HG02870 (cell line): ENCODE measurements around the gene KLHL29.
"Not testable (repeated sequence)": the region's sequence is repeated elsewhere in the genome, so short reads cannot be mapped to it uniquely, and the experiment has no call there.

Experiments
- ATAC-seq: cut with Tn5 transposase; IDR thresholded peaks from one replicate; pipeline ENCODE4 v1.9.1; 2021; ENCODE audit warnings: mild to moderate bottlenecking, moderate library complexity; ENCODE audit not compliant: unreplicated experiment

Gene KLHL29

DNA sequence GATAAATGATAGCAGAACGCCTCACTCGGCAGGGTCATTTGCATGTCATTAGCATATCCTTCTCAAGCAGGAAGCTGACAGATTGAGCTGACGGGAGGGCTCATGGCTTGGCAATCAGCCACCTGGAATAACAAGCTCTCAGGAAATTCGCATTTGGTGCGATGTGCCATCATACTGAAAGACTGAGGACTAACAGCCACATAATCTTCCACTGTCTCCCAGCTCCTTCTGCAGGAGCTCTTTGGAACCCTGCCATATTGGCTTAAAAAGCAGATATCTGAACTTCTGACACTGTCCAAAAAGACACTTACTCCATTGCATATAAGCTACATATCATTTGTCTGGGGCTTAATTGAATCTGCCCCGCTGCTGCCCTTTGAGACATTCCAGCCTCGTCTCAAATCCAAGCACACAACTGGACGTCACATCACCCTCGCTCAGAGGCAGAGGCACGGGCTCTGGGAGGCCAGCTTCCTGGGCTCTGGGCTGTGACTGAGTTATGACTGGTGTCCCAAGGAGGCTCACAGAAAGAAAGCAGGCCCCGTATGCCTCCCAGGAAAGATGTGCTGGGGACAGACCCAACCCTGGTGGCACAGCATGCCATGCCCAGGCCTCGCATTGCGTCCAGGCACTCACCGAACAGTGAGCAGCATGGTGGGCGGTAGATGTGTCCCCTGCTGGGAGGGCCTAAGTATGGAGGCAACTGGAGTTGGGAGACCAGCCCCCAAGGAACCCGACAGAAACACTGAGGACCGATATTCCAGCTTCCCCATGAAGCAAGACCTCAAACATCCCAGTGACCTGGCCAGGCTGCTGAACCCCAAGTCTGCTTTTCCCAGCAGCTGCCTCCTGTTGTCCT, 314.0 kb downstream of the KLHL29 start:
- no peak for ATAC-seq

DNA sequence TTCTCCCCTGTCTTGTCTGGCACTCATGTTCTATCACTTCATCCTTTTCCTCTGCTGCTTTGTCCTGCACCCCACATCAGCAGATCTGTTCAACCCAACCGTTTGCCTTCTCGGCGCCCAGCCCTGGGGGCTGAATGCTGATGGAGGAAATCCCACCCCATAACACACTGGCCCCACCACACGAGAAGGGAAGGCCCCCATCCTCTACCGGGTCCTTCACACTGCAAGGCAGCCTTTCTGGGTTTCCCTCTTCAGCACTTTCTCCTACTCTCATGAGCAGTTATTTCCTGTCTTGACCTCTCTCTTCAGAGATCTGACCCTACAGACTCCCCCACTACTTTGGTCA, 314.6 kb downstream of the KLHL29 start:
- no peak for ATAC-seq

DNA sequence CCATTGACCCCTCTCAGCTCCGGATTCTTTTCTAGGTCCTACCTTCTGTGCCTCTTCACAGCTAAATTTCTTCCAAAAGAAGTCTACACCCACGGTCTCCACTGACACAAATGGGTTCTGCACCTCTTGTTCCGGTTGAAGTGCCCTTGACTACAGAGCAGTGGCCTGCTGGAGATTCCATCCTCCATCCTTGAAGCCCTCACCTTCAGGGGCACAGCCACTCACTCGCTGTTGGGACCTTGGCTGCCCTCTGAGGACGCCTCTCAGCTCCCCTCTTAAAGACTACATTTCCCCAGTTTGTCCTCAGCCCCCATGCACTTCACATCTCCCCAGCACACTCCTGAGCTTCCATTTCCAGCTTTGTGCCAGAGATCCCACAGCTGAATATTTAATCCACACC, 315.6 kb downstream of the KLHL29 start:
- no peak for ATAC-seq

DNA sequence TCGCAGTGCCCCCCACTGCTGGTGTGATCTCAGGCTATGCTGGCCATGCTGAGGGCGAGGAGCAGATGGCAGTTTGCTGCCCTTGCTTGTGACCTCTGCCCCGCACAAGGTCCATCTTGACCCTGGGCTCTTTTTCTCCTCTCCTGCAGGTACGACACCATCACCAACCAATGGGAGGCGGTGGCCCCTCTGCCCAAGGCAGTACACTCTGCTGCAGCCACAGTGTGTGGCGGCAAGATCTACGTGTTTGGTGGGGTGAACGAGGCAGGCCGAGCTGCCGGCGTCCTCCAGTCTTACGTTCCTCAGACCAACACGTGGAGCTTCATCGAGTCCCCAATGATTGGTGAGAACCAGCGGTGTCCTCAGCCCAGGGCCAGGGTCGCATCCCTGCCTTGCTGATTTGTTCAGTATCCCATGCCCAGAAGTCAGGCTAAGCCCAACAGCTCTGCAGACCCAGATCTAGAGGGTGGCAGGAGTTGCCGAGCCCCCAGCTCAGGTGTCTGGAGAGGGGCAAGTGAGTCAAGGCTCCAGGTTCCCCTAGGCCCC, 318.1 kb downstream of the KLHL29 start:
- ATAC-seq = no peak

DNA sequence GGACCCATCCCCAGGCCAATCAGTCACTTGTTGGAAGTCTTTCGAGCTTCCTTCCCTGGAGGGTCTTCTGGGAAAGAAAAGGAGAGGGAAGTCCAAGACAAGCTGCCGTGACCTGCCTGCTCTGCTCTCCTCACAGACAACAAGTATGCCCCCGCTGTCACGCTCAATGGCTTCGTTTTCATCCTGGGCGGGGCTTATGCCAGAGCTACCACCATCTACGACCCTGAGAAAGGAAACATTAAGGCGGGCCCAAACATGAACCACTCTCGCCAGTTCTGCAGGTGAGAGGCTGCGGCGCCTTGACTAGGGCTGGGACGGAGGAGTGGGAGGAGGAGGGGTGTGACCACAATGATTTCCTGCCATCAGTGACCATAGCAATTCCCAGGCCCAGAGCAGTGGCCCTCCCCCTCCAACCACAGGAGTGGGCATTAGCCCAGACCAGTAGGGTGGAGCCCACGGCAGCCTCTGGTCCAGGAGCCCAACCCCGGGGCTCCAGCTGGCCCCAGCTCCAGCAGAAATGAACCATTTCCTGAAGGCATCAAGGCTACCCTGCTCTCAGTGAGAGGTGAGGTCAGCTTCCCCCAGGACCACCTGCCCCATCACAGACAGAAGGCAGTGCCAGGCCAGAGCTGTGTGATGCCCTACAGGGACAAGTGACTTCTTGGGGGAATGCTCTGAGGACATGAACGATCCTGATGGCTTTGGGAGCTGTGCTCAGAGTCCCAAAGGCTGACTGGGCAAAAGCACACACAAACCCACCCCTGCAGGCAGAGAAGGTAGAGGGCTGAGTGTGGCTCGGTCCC, 318.8 kb downstream of the KLHL29 start:
- ATAC-seq = no peak

DNA sequence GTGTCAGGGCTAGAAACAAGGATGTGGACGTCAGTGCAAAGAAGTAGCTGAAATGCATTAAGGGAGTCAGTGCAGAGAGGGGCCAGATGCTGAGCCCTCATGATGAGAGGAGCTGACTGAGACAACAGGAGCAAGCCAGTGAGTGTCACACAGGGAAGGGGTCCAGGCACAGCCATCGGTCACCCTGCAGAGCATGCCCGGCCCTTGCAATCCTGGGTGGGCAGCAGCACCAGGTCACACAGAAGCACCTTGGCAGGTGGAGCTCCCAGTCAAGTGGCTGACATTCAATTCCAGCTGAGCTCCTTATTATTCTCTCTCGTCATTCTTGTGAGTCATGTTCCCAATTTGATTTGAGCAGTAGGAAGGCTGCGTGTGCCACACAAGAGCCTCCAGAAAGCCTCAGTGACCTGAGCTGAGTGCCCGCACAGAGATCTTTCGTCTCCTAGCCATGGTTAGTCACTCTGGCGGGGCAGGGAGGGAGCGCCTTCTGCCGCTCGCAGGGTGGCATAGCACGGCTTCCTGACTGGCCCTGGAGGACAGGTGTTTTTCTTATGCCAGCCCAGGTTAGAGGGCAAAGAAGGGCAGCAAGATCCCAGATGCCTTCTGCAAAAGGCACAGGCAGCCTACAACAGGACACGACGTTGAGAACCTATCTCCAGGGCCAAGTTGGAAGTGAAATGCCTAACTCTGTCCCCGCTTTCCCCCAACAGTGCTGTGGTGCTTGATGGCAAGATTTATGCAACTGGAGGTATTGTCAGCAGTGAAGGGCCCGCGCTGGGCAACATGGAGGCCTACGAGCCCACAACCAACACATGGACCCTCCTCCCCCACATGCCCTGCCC, 321.0 kb downstream of the KLHL29 start:
- ATAC-seq = no peak

DNA sequence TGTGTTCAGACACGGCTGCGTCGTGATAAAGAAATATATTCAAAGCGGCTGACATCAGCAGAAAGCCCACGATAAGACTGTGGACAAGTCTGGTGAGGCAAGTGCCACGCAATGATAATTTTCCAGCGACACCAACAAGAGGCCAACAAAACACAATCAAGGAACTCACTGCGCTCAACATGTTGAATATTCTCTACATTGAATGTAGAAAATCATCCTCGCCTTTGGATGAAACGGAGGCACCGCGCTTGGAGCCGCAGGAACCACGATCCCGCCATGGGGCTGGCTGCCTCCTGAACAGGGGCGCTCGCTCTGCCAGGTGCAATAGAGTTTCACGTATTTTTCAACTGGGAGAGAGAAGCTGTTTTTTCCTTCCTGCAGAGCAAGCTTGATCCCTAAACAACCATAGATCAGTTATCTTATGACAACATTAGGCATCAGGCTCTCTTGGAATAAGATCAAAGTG, 321.7 kb downstream of the KLHL29 start:
- ATAC-seq = no peak

DNA sequence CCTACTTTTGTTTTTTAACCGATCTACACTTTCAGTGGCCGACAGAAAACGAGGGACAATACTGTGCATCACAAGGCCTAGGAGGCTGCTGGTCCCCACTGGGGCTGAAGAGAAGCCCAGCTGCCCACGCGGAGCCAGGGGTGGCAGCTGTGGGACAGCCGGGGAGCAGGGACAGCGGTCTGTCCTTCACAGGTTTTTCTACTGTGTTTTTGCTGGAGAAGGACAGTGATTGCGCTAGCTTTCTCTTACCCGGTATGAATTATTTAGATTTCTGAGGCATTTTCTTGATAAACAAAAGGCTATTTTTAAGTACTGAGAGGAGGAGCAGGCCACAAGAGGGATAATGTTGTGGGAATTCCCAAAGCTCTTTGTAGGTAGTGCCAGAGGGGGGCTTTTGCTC, 322.1 kb downstream of the KLHL29 start:
- ATAC-seq = no peak

DNA sequence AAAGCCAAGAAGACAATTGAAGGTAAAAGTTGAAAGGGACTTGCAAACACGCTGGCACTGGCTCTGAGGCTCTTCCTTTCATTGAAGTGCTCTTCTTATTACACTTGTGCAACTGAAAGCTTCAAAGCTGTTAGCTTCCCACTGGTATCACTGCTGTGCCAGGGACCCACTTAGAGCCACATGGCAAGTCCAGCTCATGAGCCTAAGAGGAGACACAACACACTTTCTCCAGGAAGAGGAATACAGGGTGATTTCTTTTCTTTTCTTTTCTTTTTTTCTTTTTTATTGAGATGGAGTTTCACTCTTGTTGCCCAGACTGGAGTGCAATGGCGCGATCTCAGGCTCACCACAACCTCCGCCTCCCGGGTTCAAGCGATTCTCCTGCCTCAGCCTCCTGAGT, 323.8 kb downstream of the KLHL29 start:
- no peak for ATAC-seq

DNA sequence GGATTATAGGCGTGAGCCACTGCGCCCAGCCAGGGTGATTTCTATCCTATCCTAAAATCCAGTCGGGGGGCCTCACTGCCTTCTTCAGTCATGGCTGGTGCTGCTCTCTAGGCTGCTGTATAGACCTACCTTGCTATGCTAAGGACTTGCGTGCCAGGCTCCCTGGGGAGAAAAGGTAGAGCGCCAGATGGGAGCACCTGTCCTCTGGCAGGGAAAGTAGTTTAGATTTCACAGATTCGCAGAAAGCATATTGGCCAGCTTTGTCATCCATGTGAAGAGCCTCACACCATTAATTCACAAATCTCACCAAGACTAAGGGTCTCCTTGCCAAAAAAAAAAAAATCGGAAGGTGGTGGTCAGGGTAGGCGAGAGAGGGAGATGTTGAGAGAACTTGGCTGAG, 324.3 kb downstream of the KLHL29 start:
- no peak for ATAC-seq

DNA sequence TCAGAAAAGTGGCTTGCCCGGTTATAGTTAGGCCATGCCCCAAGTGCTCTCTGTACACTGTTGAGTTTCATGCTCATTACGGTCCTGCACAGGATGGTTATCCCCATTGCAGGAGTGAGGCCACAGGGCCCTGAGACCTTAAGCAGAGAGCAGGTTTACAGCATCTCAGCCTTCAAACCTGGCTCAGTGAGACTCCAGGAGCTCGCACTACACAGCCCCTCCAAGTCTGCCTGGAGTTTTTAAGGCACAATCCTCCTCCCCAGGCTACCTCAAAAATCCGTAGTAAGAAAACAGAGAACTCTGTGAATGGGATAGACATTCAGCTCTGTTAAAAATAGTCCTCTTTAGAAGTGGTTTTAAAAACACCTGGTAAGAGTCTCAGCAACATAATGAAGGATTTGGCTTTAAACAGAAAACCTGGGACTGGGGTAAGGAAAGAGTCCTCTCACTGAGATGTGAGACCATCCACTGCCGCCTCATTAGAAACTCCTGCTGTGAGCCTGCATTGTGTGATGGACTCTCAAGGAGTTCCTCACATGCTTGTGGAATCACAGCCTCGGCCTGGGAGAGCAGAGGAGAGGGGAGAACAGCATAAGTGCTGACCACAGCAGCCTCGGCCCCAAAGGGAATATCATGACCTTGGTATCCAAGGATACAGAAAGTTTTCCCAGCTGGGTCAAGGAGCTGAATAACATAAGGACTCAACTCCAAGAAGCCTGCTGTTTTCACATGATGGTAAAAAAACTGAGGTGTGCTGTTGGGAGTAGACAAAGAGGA, 327.2 kb downstream of the KLHL29 start:
- ATAC-seq = no peak

DNA sequence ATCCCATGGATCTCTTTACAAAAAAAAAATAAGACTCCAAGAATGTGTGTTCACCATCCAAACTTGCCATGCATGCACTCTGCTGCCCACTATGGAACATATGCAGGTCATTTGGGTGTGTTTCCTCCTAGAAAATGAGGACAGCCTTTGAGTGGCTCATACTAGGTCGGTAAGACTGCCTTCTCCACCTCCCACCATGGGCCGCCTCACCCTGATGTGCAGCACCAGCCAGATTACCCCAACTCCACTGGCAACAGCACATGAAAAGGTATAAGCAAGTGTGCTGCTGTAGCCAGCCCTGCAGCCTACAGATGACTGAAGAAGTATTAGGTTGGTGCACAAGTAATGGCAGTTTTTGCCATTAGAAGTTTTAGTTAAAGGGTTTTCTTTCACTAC, 327.8 kb downstream of the KLHL29 start:
- ATAC-seq = no peak

DNA sequence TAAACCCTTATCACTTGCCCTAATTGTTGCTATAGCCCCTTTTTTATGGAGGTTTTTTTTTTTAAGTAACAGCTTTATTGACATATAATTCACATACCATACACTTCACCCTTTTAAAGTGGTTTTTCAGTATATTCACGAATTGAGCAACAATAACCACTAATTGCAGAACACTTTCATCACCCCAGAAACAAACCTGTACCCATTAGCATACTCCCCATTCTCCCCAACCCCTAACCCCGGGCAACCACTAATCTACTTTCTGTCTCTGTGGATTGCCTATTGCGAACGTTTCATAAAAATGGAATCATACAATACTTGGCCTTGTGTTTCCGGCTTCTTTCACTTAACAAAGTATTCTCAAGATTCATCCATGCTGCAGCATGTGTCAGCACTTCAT, 328.4 kb downstream of the KLHL29 start:
- no peak for ATAC-seq

DNA sequence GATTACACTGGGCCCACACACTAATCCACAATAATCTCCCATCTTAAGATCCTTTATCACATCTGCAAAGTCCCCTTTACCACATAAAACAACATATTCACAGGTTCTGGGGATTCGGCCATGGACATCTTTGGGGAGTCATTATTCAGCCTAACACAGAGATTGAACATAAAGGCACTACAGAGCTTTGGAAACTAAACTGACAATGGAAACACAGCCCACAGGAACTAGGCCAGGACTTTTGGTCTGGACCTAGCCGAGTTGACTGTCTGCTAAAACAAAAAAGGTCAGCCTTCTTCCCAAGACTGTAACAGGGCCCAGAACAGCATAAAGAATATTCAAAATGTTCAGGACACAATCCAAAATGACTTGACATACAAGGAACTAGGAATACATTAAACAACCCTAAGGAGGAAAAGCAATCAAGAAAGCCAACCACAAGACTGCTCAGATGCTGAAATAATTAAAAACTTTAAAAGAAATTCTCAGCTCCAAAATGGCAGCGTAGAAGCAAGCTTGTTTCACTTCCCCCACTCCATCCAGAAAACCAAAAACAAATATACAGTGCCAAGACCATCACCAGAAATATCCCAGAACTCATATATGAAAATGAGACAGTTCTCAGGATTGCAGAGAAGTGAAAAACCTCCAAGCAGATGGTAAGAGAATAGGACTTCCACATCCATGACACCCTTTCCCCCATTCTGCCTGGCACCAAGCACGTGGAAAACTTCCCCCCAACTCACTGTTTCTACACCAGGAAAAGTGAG, 334.1 kb downstream of the KLHL29 start:
- ATAC-seq = no peak

DNA sequence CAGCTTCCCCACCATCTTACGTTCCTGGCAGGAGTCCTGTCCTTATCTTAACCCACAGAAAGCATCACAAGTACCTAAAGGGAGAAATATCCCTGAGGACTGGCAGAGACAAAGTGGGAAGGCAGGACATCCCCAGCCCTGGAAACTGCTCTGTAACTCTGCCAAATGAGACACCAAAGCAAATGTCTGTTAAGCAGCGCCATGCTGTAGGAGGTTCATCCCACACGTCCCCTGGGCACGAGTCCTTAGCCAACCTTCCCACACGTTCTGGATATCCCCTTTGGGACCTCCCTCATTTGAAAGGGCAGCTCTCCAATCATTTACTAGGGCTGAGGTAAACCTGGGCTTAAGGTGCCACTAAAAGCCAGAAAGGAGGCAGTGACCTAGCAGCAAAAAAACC, 334.7 kb downstream of the KLHL29 start:
- ATAC-seq = no peak

DNA sequence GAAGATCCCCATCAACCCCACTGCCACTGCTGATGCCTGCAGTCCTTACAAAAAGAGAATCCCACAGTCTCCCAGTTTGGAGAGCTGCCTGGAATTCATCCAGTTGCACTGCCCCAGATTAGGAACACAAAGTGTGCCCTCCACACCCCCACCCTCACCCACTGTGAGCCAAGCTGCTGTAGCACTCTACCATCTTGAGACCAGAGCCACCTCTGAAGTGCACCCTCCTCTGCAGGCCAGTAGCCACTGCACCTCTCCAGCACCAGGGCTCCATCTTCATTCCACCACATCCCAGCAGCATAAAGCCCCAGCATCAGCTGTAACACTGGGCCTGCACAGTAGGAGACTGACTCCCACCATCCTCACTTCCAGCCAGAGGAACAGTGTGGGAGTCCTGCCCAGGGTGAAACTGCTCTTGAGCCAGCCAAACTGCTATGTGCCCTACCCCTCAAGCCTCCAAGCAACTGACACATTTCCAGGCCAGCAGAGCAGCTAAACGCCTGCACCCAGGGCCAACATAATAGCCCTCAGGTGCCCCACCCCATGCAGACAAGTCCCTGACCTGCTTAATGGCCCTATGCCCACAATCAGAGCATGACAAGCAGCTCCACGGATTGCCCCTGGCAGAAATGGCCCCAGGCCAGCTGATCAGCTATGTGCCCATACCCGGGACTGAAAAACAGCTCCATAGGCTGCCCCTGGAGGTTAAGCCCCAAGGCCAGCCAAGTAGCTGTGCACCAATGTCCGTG, 335.9 kb downstream of the KLHL29 start:
- no peak for ATAC-seq

DNA sequence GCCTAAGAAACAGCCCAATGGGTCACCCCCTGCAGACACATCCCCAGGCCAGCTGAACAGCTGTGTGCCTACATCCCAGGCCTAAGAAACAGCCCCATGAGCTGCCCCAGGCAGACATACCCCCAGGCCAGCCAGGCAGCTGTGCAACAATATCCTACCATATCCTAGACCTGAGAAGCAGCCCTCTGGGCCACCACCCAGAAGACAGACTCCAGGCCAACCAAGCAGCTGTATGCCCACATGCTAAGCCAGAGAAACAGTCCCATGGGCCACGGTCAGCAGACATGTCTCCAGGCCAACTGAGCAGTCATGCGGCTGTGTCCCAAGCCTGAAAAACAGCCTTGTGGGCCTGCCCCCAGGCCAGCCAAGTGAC, 336.5 kb downstream of the KLHL29 start:
- ATAC-seq = no peak

DNA sequence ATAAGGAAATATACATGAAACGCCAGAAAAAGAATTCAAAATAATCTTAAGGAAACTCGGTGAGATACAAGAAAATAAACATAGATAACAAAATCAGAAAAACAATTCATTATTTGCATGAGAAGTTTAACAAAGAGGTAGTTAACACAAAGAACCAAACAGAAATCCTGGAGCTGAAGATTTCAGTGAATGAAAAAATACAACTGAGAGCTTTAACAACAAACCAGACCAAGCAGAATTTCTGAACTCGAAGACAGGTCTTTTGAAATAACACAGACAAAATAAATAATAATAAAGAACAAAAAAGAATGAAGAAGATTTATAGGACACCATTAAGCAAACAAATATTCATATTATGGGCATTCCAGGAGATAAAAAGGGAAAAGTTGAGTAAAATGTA, 337.3 kb downstream of the KLHL29 start:
- no peak for ATAC-seq

DNA sequence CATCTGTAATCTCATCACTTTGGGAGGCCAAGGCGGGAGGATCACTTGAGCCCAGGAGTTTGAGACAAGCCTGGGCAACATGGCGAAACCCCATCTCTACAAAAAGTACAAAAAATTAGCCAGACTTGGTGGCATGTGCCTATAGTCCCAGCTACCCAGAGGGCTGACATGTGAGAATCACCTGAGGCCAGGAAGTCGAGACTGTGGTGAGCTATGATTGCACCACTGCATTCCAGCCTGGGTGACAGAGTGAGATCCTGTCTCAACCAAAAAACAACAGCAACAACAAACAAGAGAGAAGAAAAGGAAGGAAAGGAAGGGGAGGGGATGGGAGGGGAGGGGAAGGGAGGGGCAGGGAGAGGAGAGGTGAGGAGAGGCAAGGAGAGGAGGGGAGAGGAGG, 338.1 kb downstream of the KLHL29 start:
- not testable (repeated sequence) for ATAC-seq
